DMS79 (cell line): ENCODE measurements around the gene CYP2E1.
"Not testable (repeated sequence)": the region's sequence is repeated elsewhere in the genome, so short reads cannot be mapped to it uniquely, and the experiment has no call there.

ENCODE experiments used
- DNase-seq: peaks from one replicate; lab custom pipeline; 2025; lab: John Stamatoyannopoulos, UW

CYP2E1 gene

GRCh38 chr10:133526957-133527588 lies at the start of gene CYP2E1:
CYP2E1 (plus strand) TSS chr10:133527363; CDS start chr10:133527396, 33 bp downstream.
- DNase-seq: no peak

- DNase-seq: no peak
Observed at GRCh38 chr10:133481086-133481643, 46.0 kb upstream of the CYP2E1 start.

GRCh38 chr10:133481657-133482056 lies 45.5 kb upstream of the CYP2E1 start:
- DNase-seq: no peak

- DNase-seq: no peak
Observed at GRCh38 chr10:133484818-133485217, 42.3 kb upstream of the CYP2E1 start.

GRCh38 chr10:133487085-133487484 lies 40.1 kb upstream of the CYP2E1 start:
- no peak for DNase-seq

GRCh38 chr10:133488354-133488753 lies 38.8 kb upstream of the CYP2E1 start:
- no peak for DNase-seq

- DNase-seq: no peak
Observed at GRCh38 chr10:133489816-133490588, 37.2 kb upstream of the CYP2E1 start.

- not testable (repeated sequence) for DNase-seq
Observed at GRCh38 chr10:133493562-133493961, 33.6 kb upstream of the CYP2E1 start.

GRCh38 chr10:133497363-133497762 lies 29.8 kb upstream of the CYP2E1 start:
- DNase-seq: not testable (repeated sequence)

GRCh38 chr10:133499176-133499575 lies 28.0 kb upstream of the CYP2E1 start:
- DNase-seq: not testable (repeated sequence)

- DNase-seq: not testable (repeated sequence)
Observed at GRCh38 chr10:133500897-133501296, 26.3 kb upstream of the CYP2E1 start.

- DNase-seq: no peak
Observed at GRCh38 chr10:133509700-133510099, 17.5 kb upstream of the CYP2E1 start.

- no peak for DNase-seq
Observed at GRCh38 chr10:133511408-133511807, 15.8 kb upstream of the CYP2E1 start.

GRCh38 chr10:133511907-133512528 lies 15.1 kb upstream of the CYP2E1 start:
- DNase-seq: no peak

- DNase-seq: no peak
Observed at GRCh38 chr10:133515471-133515870, 11.7 kb upstream of the CYP2E1 start.

GRCh38 chr10:133516057-133516456 lies 11.1 kb upstream of the CYP2E1 start:
- DNase-seq: no peak

GRCh38 chr10:133518517-133518916 lies 8.6 kb upstream of the CYP2E1 start:
- not testable (repeated sequence) for DNase-seq

- no peak for DNase-seq
Observed at GRCh38 chr10:133520193-133520738, 6.9 kb upstream of the CYP2E1 start.

GRCh38 chr10:133523631-133524203 lies 3.4 kb upstream of the CYP2E1 start:
- no peak for DNase-seq

- DNase-seq: no peak
Observed at GRCh38 chr10:133525444-133525843, 1.7 kb upstream of the CYP2E1 start.

GRCh38 chr10:133527771-133528271 lies 658 bp downstream of the CYP2E1 start:
- no peak for DNase-seq
